Ovary (tissue), 3 donors: ENCODE measurements around the gene COA3.

Source experiments
- CTCF ChIP-seq, 3 donors: fragments of 450-650 bp in 2 of 3; fragments of 200-600 bp in 1 of 3; IDR thresholded peaks; one replicate each; pipeline versions ENCODE4 v1.5.1 to v1.8.0; 2016 to 2022; ENCODE audit warnings: antibody characterized with exemption in 3 of 3, mild to moderate bottlenecking in 1 of 3
- POLR2A ChIP-seq: fragments of 450-650 bp; IDR thresholded peaks from one replicate; pipeline ENCODE4 v1.6.1; 2017; ENCODE audit warnings: antibody characterized with exemption, mild to moderate bottlenecking, moderate library complexity
- donor health status: DM: no; HTN: no; CAD: no.

GRCh38 chr17:42844271-42844670, 45.8 kb upstream of the COA3 start, which contains the start of gene AOC2:
- TF ChIP-seq CTCF (IDR thresholded peaks at IDR 0.05) (no peak), POLR2A (no peak)
